CD4-positive, alpha-beta memory T cell (primary cell): Measurements from ENCODE around the gene TMEM175. TPM values are rescaled to one million over a fixed set of nuclear protein-coding genes. Genes with fewer than 3 reads are reported as not detected.

ENCODE experiments used
- CTCF ChIA-PET: fragments of 350-600 bp; sonication (Branson Sonifier 250); formaldehyde crosslinking; loops from one replicate; lab custom pipeline; 2021; ENCODE audit warnings: inconsistent platforms; ENCODE audit not compliant: partially characterized antibody; lab: Charles Lee
- POLR2A ChIA-PET: fragments of 350-600 bp; sonication (Branson Sonifier 250); formaldehyde crosslinking; loops from one replicate; lab custom pipeline; 2021; ENCODE audit not compliant: partially characterized antibody; lab: Charles Lee
- DNase-seq, 5 donors: peaks; one replicate each; pipeline versions ENCODE4 v3.0.0 to v3.0.0-alpha.2; 2020 to 2022; ENCODE audit warnings: mixed read lengths in 1 of 5
- H3K27ac ChIP-seq: one replicate; pipeline ENCODE4 v1.7.0; 2013; ENCODE audit warnings: low read depth, low read length
- H3K27me3 ChIP-seq: 2 replicates; pipeline ENCODE4 v1.7.0; 2013; ENCODE audit warnings: mild to moderate bottlenecking, low read length, moderate library complexity; ENCODE audit not compliant: insufficient read depth
- H3K36me3 ChIP-seq: 2 replicates; pipeline ENCODE4 v1.7.0; 2013; ENCODE audit warnings: mild to moderate bottlenecking, low read length, moderate library complexity; ENCODE audit not compliant: insufficient read depth
- H3K4me1 ChIP-seq: 2 replicates; pipeline ENCODE4 v1.7.0; 2013; ENCODE audit warnings: mild to moderate bottlenecking, low read length, moderate library complexity; ENCODE audit not compliant: insufficient read depth
- H3K4me3 ChIP-seq, 2 donors: one replicate each; pipeline ENCODE4 v1.7.0; 2013; ENCODE audit warnings: low read length in 2 of 2, mild to moderate bottlenecking in 1 of 2
- H3K9me3 ChIP-seq, 2 donors: one replicate each; pipeline ENCODE4 v1.7.0; 2013; ENCODE audit warnings: low read length in 2 of 2, control low read depth in 1 of 2; ENCODE audit not compliant: control insufficient read depth in 1 of 2
- H3K27ac Mint-ChIP-seq, 7 donors: one replicate each; pipeline ENCODE4 v1.8.0; 2020 to 2021; ENCODE audit warnings: mixed read lengths in 7 of 7, mild to moderate bottlenecking in 6 of 7, inconsistent platforms in 3 of 7, moderate library complexity in 3 of 7
- H3K27me3 Mint-ChIP-seq, 2 donors: one replicate each; pipeline ENCODE4 v1.8.0; 2020 to 2021; ENCODE audit warnings: mixed read lengths in 2 of 2
- H3K36me3 Mint-ChIP-seq, 2 donors: one replicate each; pipeline ENCODE4 v1.8.0; 2020 to 2021; ENCODE audit warnings: mixed read lengths in 2 of 2, inconsistent platforms in 1 of 2, mild to moderate bottlenecking in 1 of 2
- H3K4me1 Mint-ChIP-seq, 4 donors: one replicate each; pipeline ENCODE4 v1.8.0; 2020 to 2021; ENCODE audit warnings: mixed read lengths in 4 of 4, mild to moderate bottlenecking in 1 of 4
- H3K4me3 Mint-ChIP-seq, 8 donors: one replicate each; pipeline ENCODE4 v1.8.0; 2020 to 2021; ENCODE audit warnings: mixed read lengths in 8 of 8, mild to moderate bottlenecking in 7 of 8, moderate library complexity in 6 of 8, inconsistent platforms in 3 of 8
- H3K9me3 Mint-ChIP-seq, 8 donors: one replicate each; pipeline ENCODE4 v1.8.0; 2020 to 2021; ENCODE audit warnings: mixed read lengths in 8 of 8, mild to moderate bottlenecking in 5 of 8, inconsistent platforms in 3 of 8, moderate library complexity in 1 of 8
- intact Hi-C: fragments of 100-400 bp; cut with micrococcal nuclease; formaldehyde crosslinking; loops from one replicate; pipeline ENCODE4 v1.15.1; 2023
- polyA plus RNA-seq, 2 donors: library from polyadenylated mRNA; unstranded; fragments of 300-500 nt; fragmentation: Illumina TruSeq; gene quantifications; one replicate each; pipeline ENCODE4 v1.2.3, GENCODE V29; 2021
- total RNA-seq, 2 experiments: library from RNA; stranded (reverse); gene quantifications; one replicate each; pipeline ENCODE4 v1.2.3, GENCODE V29; 2021

The TMEM175 gene
- total and polyA plus RNA-seq, 4 experiments from 2014 or later = 11.5 to 52.3 (median 31.3) TPM

DNA sequence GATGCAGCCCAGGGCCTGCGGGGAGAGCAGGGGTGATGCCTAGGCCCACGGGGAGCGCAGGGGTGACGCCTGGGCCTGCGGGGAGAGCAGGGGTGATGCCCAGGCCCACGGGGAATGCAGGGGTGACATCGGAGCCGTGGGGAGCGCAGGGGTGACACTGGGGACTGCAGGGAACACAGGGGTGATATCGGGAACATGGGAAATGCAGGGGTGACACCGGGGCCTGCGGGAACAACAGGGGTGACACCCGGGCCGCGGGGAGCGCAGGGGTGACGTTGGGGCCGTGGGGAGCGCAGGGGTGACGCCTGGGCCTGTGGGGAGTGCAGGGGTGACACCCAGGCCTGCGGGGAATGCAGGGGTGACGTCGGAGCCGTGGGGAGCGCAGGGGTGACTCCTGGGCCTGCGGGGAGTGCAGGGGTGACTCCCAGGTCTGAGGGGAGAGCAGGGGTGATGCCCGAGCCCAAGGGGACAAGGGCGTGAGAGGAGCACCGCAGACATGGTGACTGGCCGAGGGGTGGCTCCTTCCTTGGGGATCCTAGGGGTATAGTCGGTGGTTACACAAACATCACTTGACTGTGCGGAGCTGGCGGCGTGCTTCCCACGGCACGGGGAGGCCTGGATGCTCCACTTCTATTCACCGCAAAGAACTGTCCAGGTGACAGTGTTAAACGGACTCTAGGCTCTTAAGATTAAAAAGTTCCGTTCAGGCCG lies 38.1 kb upstream of the TMEM175 start:
- Mint-ChIP-seq H3K27ac (peak overlapping the region in 1 of 7 donors; percentile 51), H3K9me3 (peaks cover 0 to 2% (median 0%) of the 10 kb centered on the region in 8 donors), H3K36me3 (peaks cover 10 to 41% of the 10 kb centered on the region in 2 donors), H3K27me3 (no peaks in the 10 kb centered on the region), H3K4me1 (peaks cover 0 to 2% (median 1%) of the 10 kb centered on the region in 4 donors), H3K4me3 (no peak overlapping the region)
- no peaks in the 10 kb centered on the region for H3K27me3 ChIP-seq
- ChIA-PET POLR2A (no interaction called here), CTCF (no interaction called here)
- no peak overlapping the region for H3K4me3 ChIP-seq
- DNase-seq = peak in 1 of 5 donors; percentile 16
- H3K36me3 ChIP-seq = peaks cover 43% of the 10 kb centered on the region
- no peaks in the 10 kb centered on the region for H3K4me1 ChIP-seq
- H3K9me3 ChIP-seq = no peaks in the 10 kb centered on the region
- no peak overlapping the region for H3K27ac ChIP-seq
- intact Hi-C loops = no loop called here

DNA sequence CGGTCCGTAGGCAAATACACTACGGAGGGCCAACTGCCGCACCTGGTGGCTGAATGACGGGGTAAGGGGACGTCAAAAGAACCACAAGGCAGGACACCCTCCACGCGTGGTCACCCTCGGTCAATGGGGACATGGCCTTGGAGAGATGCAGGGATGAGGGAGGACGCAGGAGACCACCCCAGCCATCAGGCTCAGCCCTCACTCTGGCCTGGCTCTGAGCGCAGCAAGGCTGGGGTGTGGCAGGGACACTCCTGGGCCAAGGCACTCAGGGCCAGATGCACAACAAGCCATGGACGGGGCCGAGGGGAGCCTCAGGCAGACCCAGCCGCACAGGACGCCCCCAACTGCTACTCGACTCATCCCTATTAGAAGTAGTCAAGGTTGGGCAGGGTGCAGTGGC lies 36.7 kb upstream of the TMEM175 start:
- no peak overlapping the region for H3K4me3 Mint-ChIP-seq
- no peaks in the 10 kb centered on the region for H3K9me3 ChIP-seq
- H3K9me3 Mint-ChIP-seq = peaks cover 0 to 2% (median 0%) of the 10 kb centered on the region in 8 donors
- no peak overlapping the region for H3K4me3 ChIP-seq
- ChIA-PET POLR2A (no interaction called here), CTCF (no interaction called here)
- H3K36me3 Mint-ChIP-seq = peaks cover 16 to 47% of the 10 kb centered on the region in 2 donors
- H3K27me3 ChIP-seq = no peaks in the 10 kb centered on the region
- no peaks in the 10 kb centered on the region for H3K4me1 ChIP-seq
- peaks cover 0 to 4% (median 3%) of the 10 kb centered on the region in 4 donors for H3K4me1 Mint-ChIP-seq
- H3K27me3 Mint-ChIP-seq = no peaks in the 10 kb centered on the region
- no peak overlapping the region for H3K27ac Mint-ChIP-seq
- no peak overlapping the region for H3K27ac ChIP-seq
- intact Hi-C loops = no loop called here
- DNase-seq = no peak
- H3K36me3 ChIP-seq = peaks cover 36% of the 10 kb centered on the region

DNA sequence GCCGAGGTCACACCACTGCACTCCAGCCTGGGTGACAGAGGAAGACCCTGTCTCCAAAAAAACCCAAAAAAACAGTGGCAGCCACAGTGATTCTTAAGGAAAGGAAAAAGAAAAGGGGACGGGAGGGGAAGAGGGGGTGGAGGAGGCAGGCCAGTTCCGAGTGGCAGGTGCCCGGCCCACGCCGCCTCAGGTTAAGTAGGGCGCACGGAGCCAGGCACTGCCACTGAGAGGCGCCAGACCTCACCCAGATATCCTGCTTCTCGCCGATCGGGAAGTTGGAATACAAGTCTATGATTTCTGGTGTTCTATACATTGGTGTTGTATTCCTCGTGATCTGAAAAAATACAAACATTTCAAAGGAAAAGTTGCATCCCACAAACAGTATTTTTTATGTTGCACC lies 36.0 kb upstream of the TMEM175 start:
- no peak overlapping the region for H3K27ac ChIP-seq
- H3K4me3 Mint-ChIP-seq = no peak overlapping the region
- POLR2A ChIA-PET = no interaction called here
- no peak overlapping the region for H3K4me3 ChIP-seq
- intact Hi-C loops = no loop called here
- peaks cover 0 to 4% (median 3%) of the 10 kb centered on the region in 4 donors for H3K4me1 Mint-ChIP-seq
- H3K36me3 Mint-ChIP-seq = peaks cover 17 to 44% of the 10 kb centered on the region in 2 donors
- H3K27me3 ChIP-seq = no peaks in the 10 kb centered on the region
- no peaks in the 10 kb centered on the region for H3K27me3 Mint-ChIP-seq
- H3K9me3 Mint-ChIP-seq = peaks cover 0 to 2% (median 0%) of the 10 kb centered on the region in 8 donors
- CTCF ChIA-PET = no interaction called here
- no peak overlapping the region for H3K27ac Mint-ChIP-seq
- peaks cover 36% of the 10 kb centered on the region for H3K36me3 ChIP-seq
- peak in 1 of 5 donors; percentile 17 for DNase-seq
- no peaks in the 10 kb centered on the region for H3K4me1 ChIP-seq
- H3K9me3 ChIP-seq = no peaks in the 10 kb centered on the region

DNA sequence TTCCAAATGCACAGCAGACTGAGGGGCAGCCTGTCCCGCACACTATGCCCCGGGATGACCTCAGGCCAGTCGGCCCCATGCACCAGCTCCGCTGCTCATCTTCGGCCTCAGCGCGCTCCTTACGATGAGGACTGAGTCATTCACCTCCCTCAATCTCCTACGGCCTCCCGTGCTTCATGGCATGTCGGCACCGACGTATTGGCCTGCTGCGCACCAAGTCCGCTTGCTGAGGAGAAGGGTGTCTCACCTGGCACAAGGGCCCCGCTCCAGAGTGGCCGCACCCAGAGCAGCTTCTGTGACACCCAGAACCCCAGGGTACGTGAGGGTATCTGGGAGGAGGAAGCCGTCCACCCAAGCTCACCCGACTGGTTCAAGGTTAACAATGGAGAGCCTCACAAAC lies 35.6 kb upstream of the TMEM175 start:
- ChIA-PET POLR2A (no interaction called here), CTCF (interaction anchor here (0.8 to 1.2 kb wide), 2 partner anchors 15 to 154 kb away, joined by 3 read pairs; no protein-coding TSS in a partner anchor)
- no peaks in the 10 kb centered on the region for H3K27me3 ChIP-seq
- no peaks in the 10 kb centered on the region for H3K9me3 ChIP-seq
- peaks cover 0 to 4% (median 3%) of the 10 kb centered on the region in 4 donors for H3K4me1 Mint-ChIP-seq
- H3K9me3 Mint-ChIP-seq = peaks cover 0 to 2% (median 0%) of the 10 kb centered on the region in 8 donors
- peaks cover 36% of the 10 kb centered on the region for H3K36me3 ChIP-seq
- no peaks in the 10 kb centered on the region for H3K4me1 ChIP-seq
- no peak overlapping the region for H3K4me3 Mint-ChIP-seq
- H3K27ac Mint-ChIP-seq = peak overlapping the region in 1 of 7 donors; percentile 18
- no peak overlapping the region for H3K4me3 ChIP-seq
- DNase-seq = no peak
- intact Hi-C loops = no loop called here
- no peaks in the 10 kb centered on the region for H3K27me3 Mint-ChIP-seq
- no peak overlapping the region for H3K27ac ChIP-seq
- peaks cover 17 to 40% of the 10 kb centered on the region in 2 donors for H3K36me3 Mint-ChIP-seq

DNA sequence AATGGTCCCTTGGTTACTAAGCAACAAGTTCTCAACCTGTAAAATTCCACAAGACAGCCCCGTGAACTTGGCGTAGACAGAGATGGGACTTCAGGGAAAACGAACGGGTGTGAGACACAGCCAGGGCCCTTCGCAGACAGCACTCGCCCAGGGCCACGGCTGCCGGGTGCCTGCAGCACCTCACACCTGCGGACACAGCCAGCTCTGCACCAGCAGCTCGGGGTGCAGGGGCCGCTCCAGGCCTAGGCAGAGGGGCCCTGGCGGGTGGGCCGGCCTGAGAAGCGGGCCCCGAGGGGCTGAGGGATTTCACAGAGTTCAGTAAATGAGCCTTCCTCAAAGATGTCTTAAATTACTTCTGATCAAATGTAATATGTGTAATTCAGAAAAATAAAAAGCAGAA lies 34.1 kb upstream of the TMEM175 start:
- Mint-ChIP-seq H3K36me3 (peaks cover 22 to 43% of the 10 kb centered on the region in 2 donors), H3K27ac (no peak overlapping the region), H3K4me3 (no peak overlapping the region), H3K27me3 (no peaks in the 10 kb centered on the region), H3K4me1 (peaks cover 0 to 9% (median 5%) of the 10 kb centered on the region in 4 donors), H3K9me3 (peaks cover 0 to 2% (median 0%) of the 10 kb centered on the region in 8 donors)
- Histone ChIP-seq H3K4me3 (no peak overlapping the region), H3K36me3 (peaks cover 28% of the 10 kb centered on the region), H3K9me3 (no peaks in the 10 kb centered on the region), H3K4me1 (no peaks in the 10 kb centered on the region), H3K27me3 (no peaks in the 10 kb centered on the region), H3K27ac (no peak overlapping the region)
- intact Hi-C loops = no loop called here
- no peak for DNase-seq
- ChIA-PET CTCF (no interaction called here), POLR2A (no interaction called here)

DNA sequence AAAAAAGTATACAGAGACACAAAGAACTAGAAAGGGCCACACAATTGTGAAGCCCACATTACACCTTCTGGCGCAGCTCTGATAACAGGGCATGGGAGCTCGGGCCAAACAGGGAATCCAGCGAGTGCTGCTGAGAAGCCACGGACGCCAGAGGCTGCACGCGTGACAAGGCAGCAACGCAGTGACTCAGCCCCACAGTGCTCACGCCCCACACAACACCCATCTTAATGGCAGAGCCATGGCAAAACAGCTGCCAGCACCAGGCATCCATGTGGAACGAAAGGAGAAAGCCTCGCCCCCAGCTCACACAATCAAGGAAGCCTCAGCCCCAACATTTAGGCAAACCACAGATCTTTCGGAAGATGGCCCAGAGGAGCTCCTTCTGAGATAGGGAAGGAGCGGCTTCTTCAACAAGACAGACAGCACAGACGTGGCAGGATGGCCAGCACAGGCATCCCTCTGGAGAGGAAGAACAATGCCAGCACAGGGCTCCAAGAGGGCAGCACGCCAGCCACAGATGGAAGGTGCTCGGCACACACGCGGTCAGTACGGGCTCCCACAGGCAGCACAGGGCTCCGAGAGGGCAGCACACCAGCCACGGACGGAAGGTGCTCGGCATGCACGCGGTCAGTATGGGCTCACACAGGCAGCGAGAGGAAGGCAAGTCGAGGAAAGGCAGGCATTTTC lies 33.2 kb upstream of the TMEM175 start:
- no peaks in the 10 kb centered on the region for H3K27me3 ChIP-seq
- peak overlapping the region in 3 of 7 donors; percentile 6 to 32 (median 29) for H3K27ac Mint-ChIP-seq
- no peak overlapping the region for H3K27ac ChIP-seq
- H3K9me3 Mint-ChIP-seq = peaks cover 0 to 2% (median 0%) of the 10 kb centered on the region in 8 donors
- no peaks in the 10 kb centered on the region for H3K9me3 ChIP-seq
- H3K4me3 ChIP-seq = no peak overlapping the region
- H3K4me1 ChIP-seq = no peaks in the 10 kb centered on the region
- ChIA-PET POLR2A (interaction anchor here (0.6 kb wide), 1 partner anchor 1878 kb away, joined by 3 read pairs; no protein-coding TSS in a partner anchor), CTCF (no interaction called here)
- no peaks in the 10 kb centered on the region for H3K27me3 Mint-ChIP-seq
- intact Hi-C loops = no loop called here
- peaks cover 22 to 45% of the 10 kb centered on the region in 2 donors for H3K36me3 Mint-ChIP-seq
- peaks cover 24% of the 10 kb centered on the region for H3K36me3 ChIP-seq
- peaks cover 0 to 11% (median 5%) of the 10 kb centered on the region in 4 donors for H3K4me1 Mint-ChIP-seq
- no peak for DNase-seq
- H3K4me3 Mint-ChIP-seq = peak overlapping the region in 1 of 8 donors; percentile 31

DNA sequence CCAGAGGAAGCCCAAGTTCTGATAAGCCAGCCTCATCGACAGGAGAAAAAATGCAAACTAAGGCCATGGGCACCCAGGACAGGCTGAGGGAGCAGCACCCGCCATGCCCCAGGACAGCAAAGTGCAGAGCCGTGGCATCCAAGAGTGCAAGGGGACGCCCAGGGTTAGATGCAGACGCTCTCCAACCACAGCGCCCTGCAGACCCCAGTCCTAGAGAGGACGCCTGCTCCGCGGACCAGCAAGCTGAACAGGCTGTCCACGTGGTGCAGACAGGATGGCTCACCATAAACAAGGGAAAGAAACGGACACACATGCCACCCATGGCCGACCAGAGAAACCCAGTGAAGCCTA lies 32.7 kb upstream of the TMEM175 start:
- CTCF ChIA-PET = no interaction called here
- Histone ChIP-seq H3K36me3 (peaks cover 21% of the 10 kb centered on the region), H3K9me3 (no peaks in the 10 kb centered on the region), H3K27me3 (no peaks in the 10 kb centered on the region), H3K4me3 (no peak overlapping the region), H3K27ac (no peak overlapping the region), H3K4me1 (no peaks in the 10 kb centered on the region)
- H3K27ac Mint-ChIP-seq = peak overlapping the region in 1 of 7 donors; percentile 6
- intact Hi-C loops = no loop called here
- H3K36me3 Mint-ChIP-seq = peaks cover 22 to 44% of the 10 kb centered on the region in 2 donors
- DNase-seq = no peak
- H3K4me3 Mint-ChIP-seq = no peak overlapping the region
- no peaks in the 10 kb centered on the region for H3K27me3 Mint-ChIP-seq
- peaks cover 0 to 11% (median 5%) of the 10 kb centered on the region in 4 donors for H3K4me1 Mint-ChIP-seq
- peaks cover 0 to 2% (median 0%) of the 10 kb centered on the region in 8 donors for H3K9me3 Mint-ChIP-seq
- POLR2A ChIA-PET = no interaction called here
